OCI-LY3 (cell line): ENCODE measurements around the gene NAA20.

Experiments
- CTCF ChIP-seq: fragments of 200-600, 300-600 bp; sonication (generic); IDR thresholded peaks from 2 replicates; pipeline ENCODE4 v1.5.1; 2014; ENCODE audit warnings: antibody characterized with exemption, low read length, low read depth
- EZH2phosphoT487 ChIP-seq: fragments of 200-600 bp; shearing (Covaris generic); IDR thresholded peaks from 2 replicates; pipeline ENCODE4 v1.6.1; 2018; ENCODE audit warnings: antibody characterized with exemption, mixed run types, low read depth

GRCh38 chr20:20051767-20052073, 34.6 kb downstream of the NAA20 start:
- no peak for TF ChIP-seq CTCF
- TF ChIP-seq EZH2phosphoT487 = no peak
